Mesenchymal stem cell (in vitro differentiated cells and primary cell): Measurements from ENCODE around the gene ZPBP2.
"Not testable (repeated sequence)": the region's sequence is repeated elsewhere in the genome, so short reads cannot be mapped to it uniquely, and the experiment has no call there.

Experiments
- DNase-seq: peaks from one replicate; pipeline ENCODE4 v3.0.0-alpha.2; 2013
- H2AFZ ChIP-seq: one replicate; pipeline ENCODE4 v1.6.1; 2013; ENCODE audit warnings: low read depth, mild to moderate bottlenecking, control low read depth, inconsistent platforms, low read length, moderate library complexity
- H2AK5ac ChIP-seq: 2 replicates; pipeline ENCODE4 v1.6.1; 2013; ENCODE audit warnings: low read length, moderate library complexity, mild to moderate bottlenecking, inconsistent platforms; ENCODE audit not compliant: severe bottlenecking
- H2BK120ac ChIP-seq: one replicate; pipeline ENCODE4 v1.6.1; 2013; ENCODE audit warnings: low read depth, mild to moderate bottlenecking, inconsistent platforms, low read length, moderate library complexity
- H2BK12ac ChIP-seq, 2 experiments: one replicate each; pipeline ENCODE4 v1.6.1; 2013; ENCODE audit warnings: inconsistent platforms in 2 of 2, low read length in 2 of 2, mild to moderate bottlenecking in 2 of 2, moderate library complexity in 2 of 2, control low read depth in 1 of 2
- H2BK15ac ChIP-seq: one replicate; pipeline ENCODE4 v1.6.1; 2013; ENCODE audit warnings: mild to moderate bottlenecking, low read depth, inconsistent platforms; ENCODE audit not compliant: poor library complexity, severe bottlenecking
- H2BK5ac ChIP-seq: 2 replicates; pipeline ENCODE4 v1.6.1; 2013; ENCODE audit warnings: low read depth, mild to moderate bottlenecking, low read length, control low read depth, inconsistent platforms; ENCODE audit not compliant: poor library complexity, severe bottlenecking
- H3K14ac ChIP-seq, 2 experiments: one replicate each; pipeline ENCODE4 v1.6.1; 2013; ENCODE audit warnings: inconsistent platforms in 2 of 2, low read length in 2 of 2, control low read depth in 1 of 2, mild to moderate bottlenecking in 1 of 2, moderate library complexity in 1 of 2
- H3K18ac ChIP-seq, 2 experiments: one replicate each; pipeline ENCODE4 v1.6.1; 2013; ENCODE audit warnings: inconsistent platforms in 2 of 2, low read length in 2 of 2, control low read depth in 1 of 2, low read depth in 1 of 2, mild to moderate bottlenecking in 1 of 2
- H3K23ac ChIP-seq, 2 experiments: one replicate each; pipeline ENCODE4 v1.6.1; 2013; ENCODE audit warnings: inconsistent platforms in 2 of 2, low read length in 2 of 2, mild to moderate bottlenecking in 2 of 2, moderate library complexity in 2 of 2, control low read depth in 1 of 2
- H3K27ac ChIP-seq: 2 replicates; pipeline ENCODE4 v1.5.1; 2013; ENCODE audit warnings: mild to moderate bottlenecking, moderate library complexity, low read length, control low read depth, inconsistent platforms; ENCODE audit not compliant: poor library complexity, severe bottlenecking
- H3K27me3 ChIP-seq, 2 experiments: 2 replicates each; pipeline versions ENCODE4 v1.6.1 to v1.7.0; 2013; ENCODE audit warnings: low read length in 2 of 2, mild to moderate bottlenecking in 2 of 2, moderate library complexity in 2 of 2, control low read depth in 1 of 2, inconsistent platforms in 1 of 2; ENCODE audit not compliant: control insufficient read depth in 1 of 2, insufficient read depth in 1 of 2
- H3K36me3 ChIP-seq, 2 experiments: 2 replicates each; pipeline versions ENCODE4 v1.6.1 to v1.7.0; 2013; ENCODE audit warnings: low read length in 2 of 2, control low read depth in 1 of 2, inconsistent platforms in 1 of 2, low read depth in 1 of 2, mild to moderate bottlenecking in 1 of 2; ENCODE audit not compliant: insufficient read depth in 2 of 2, control insufficient read depth in 1 of 2
- H3K4ac ChIP-seq, 2 experiments: one replicate each; pipeline ENCODE4 v1.6.1; 2013; ENCODE audit warnings: inconsistent platforms in 2 of 2, low read length in 2 of 2, mild to moderate bottlenecking in 2 of 2, moderate library complexity in 2 of 2, control low read depth in 1 of 2, low read depth in 1 of 2
- H3K4me1 ChIP-seq: 2 replicates; pipeline ENCODE4 v1.6.1; 2013; ENCODE audit warnings: low read depth, low read length, control low read depth; ENCODE audit not compliant: control insufficient read depth, insufficient read depth
- H3K4me2 ChIP-seq: 2 replicates; pipeline ENCODE4 v1.6.1; 2013; ENCODE audit warnings: low read length, mild to moderate bottlenecking, inconsistent platforms; ENCODE audit not compliant: poor library complexity, severe bottlenecking
- H3K4me3 ChIP-seq, 2 experiments: 2 replicates each; pipeline versions ENCODE4 v1.5.1 to v1.7.0; 2013; ENCODE audit warnings: low read length in 2 of 2, mild to moderate bottlenecking in 2 of 2, control low read depth in 1 of 2, low read depth in 1 of 2; ENCODE audit not compliant: insufficient read depth in 1 of 2
- H3K79me1 ChIP-seq: replicated peaks from 2 replicates; pipeline ENCODE4 v1.6.1; 2013; ENCODE audit warnings: mild to moderate bottlenecking, control low read depth, low read length, inconsistent platforms; ENCODE audit not compliant: poor library complexity, severe bottlenecking
- H3K9ac ChIP-seq: 2 replicates; pipeline ENCODE4 v1.7.0; 2013; ENCODE audit warnings: mild to moderate bottlenecking, low read length, moderate library complexity
- H3K9me3 ChIP-seq: 2 replicates; pipeline ENCODE4 v1.7.0; 2013; ENCODE audit warnings: mild to moderate bottlenecking, low read length; ENCODE audit not compliant: control insufficient read depth
- H4K8ac ChIP-seq: one replicate; pipeline ENCODE4 v1.6.1; 2013; ENCODE audit warnings: inconsistent platforms, mild to moderate bottlenecking, low read length, moderate library complexity
- H4K91ac ChIP-seq: one replicate; pipeline ENCODE4 v1.6.1; 2013; ENCODE audit warnings: mild to moderate bottlenecking, low read length, inconsistent platforms
- WGBS: methylation state at CpG from one replicate; pipeline ENCODE4 v1.1.7; 2013; ENCODE audit warnings: mixed read lengths; 5-methylcytosine and 5-hydroxymethylcytosine counted together

ZPBP2 gene

GRCh38 chr17:39886102-39886501 lies 18.1 kb downstream of the ZPBP2 start:
- H3K27ac ChIP-seq, H3K36me3 ChIP-seq, DNase-seq, H2AK5ac ChIP-seq, H3K9ac ChIP-seq, H2BK15ac ChIP-seq, H3K9me3 ChIP-seq, H3K4me1 ChIP-seq, H3K79me1 ChIP-seq, H2BK12ac ChIP-seq, H3K23ac ChIP-seq, H3K14ac ChIP-seq, H2BK5ac ChIP-seq, H3K4me3 ChIP-seq, H4K91ac ChIP-seq, H2BK120ac ChIP-seq, H3K18ac ChIP-seq, H3K4ac ChIP-seq, H2AFZ ChIP-seq, H4K8ac ChIP-seq, H3K4me2 ChIP-seq: not testable (repeated sequence)
- peaks cover 6 to 43% of the 10 kb centered on the region in 2 experiments for H3K27me3 ChIP-seq
- 58% methylated on average over 4 of the region's 5 CpGs for WGBS

- no peak overlapping the region for H3K4me2 ChIP-seq
- DNase-seq: no peak
- H3K4ac ChIP-seq: no peak overlapping the region
- H3K36me3 ChIP-seq: no peaks in the 10 kb centered on the region
- H3K14ac ChIP-seq: no peak overlapping the region
- H3K23ac ChIP-seq: no peak overlapping the region
- H2AFZ ChIP-seq: no peak overlapping the region
- no peak overlapping the region for H4K8ac ChIP-seq
- no peaks in the 10 kb centered on the region for H3K9me3 ChIP-seq
- no peaks in the 10 kb centered on the region for H3K79me1 ChIP-seq
- H2BK120ac ChIP-seq: no peak overlapping the region
- no peaks in the 10 kb centered on the region for H3K4me1 ChIP-seq
- no peak overlapping the region for H2BK12ac ChIP-seq
- H3K27ac ChIP-seq: no peak overlapping the region
- no peak overlapping the region for H3K18ac ChIP-seq
- H4K91ac ChIP-seq: no peak overlapping the region
- H3K4me3 ChIP-seq: no peak overlapping the region
- no peak overlapping the region for H2BK5ac ChIP-seq
- no peak overlapping the region for H3K9ac ChIP-seq
- peaks cover 6 to 50% of the 10 kb centered on the region in 2 experiments for H3K27me3 ChIP-seq
- no peak overlapping the region for H2AK5ac ChIP-seq
- H2BK15ac ChIP-seq: no peak overlapping the region
Measured at GRCh38 chr17:39887078-39887477, 19.1 kb downstream of the ZPBP2 start.

- H4K8ac ChIP-seq: no peak overlapping the region
- no peak overlapping the region for H2AK5ac ChIP-seq
- H3K27me3 ChIP-seq: peaks cover 15 to 68% of the 10 kb centered on the region in 2 experiments
- no peak overlapping the region for H3K18ac ChIP-seq
- no peak overlapping the region for H3K4me2 ChIP-seq
- no peak overlapping the region for H3K23ac ChIP-seq
- H3K14ac ChIP-seq: no peak overlapping the region
- no peak overlapping the region for H2AFZ ChIP-seq
- no peak overlapping the region for H2BK12ac ChIP-seq
- H3K9ac ChIP-seq: no peak overlapping the region
- no peak overlapping the region for H2BK5ac ChIP-seq
- no peak for DNase-seq
- H4K91ac ChIP-seq: no peak overlapping the region
- H3K36me3 ChIP-seq: no peaks in the 10 kb centered on the region
- no peak overlapping the region for H2BK120ac ChIP-seq
- no peaks in the 10 kb centered on the region for H3K9me3 ChIP-seq
- WGBS: no CpG with 5 or more reads among the region's 2 CpGs
- H3K4me1 ChIP-seq: no peaks in the 10 kb centered on the region
- H3K4me3 ChIP-seq: no peak overlapping the region
- no peak overlapping the region for H2BK15ac ChIP-seq
- no peak overlapping the region for H3K27ac ChIP-seq
- H3K4ac ChIP-seq: no peak overlapping the region
- H3K79me1 ChIP-seq: no peaks in the 10 kb centered on the region
Measured at GRCh38 chr17:39889200-39889599, 21.2 kb downstream of the ZPBP2 start.

GRCh38 chr17:39894681-39895376 lies 26.8 kb downstream of the ZPBP2 start:
- Histone ChIP-seq H2BK12ac (no peak overlapping the region), H3K4ac (no peak overlapping the region), H2AFZ (no peak overlapping the region), H3K79me1 (no peaks in the 10 kb centered on the region), H3K36me3 (no peaks in the 10 kb centered on the region), H3K18ac (no peak overlapping the region), H3K9me3 (no peaks in the 10 kb centered on the region), H3K4me2 (no peak overlapping the region), H4K91ac (no peak overlapping the region), H3K4me3 (no peak overlapping the region), H3K27ac (no peak overlapping the region), H4K8ac (no peak overlapping the region), H2AK5ac (no peak overlapping the region), H3K23ac (no peak overlapping the region), H3K9ac (no peak overlapping the region), H3K27me3 (peaks cover 8 to 28% of the 10 kb centered on the region in 2 experiments), H3K14ac (no peak overlapping the region), H2BK5ac (no peak overlapping the region), H2BK120ac (no peak overlapping the region), H2BK15ac (no peak overlapping the region), H3K4me1 (no peaks in the 10 kb centered on the region)
- no peak for DNase-seq
- WGBS: no CpG with 5 or more reads among the region's 3 CpGs
